Vagina (tissue), 2 donors: ENCODE measurements around the gene FGF19. TPM values are rescaled to one million over a fixed set of nuclear protein-coding genes. Genes with fewer than 3 reads are reported as not detected.

Experiments used
- DNase-seq, 2 donors: peaks; one replicate each; pipeline ENCODE4 v3.0.0-alpha.2; 2017; ENCODE audit errors: extremely low spot score in 2 of 2
- H3K27ac ChIP-seq: fragments of 200-600 bp; sonication (generic); one replicate; pipeline ENCODE4 v1.5.1; 2019
- H3K27me3 ChIP-seq: fragments of 200-600 bp; sonication (generic); one replicate; pipeline ENCODE4 v1.5.1; 2019
- H3K36me3 ChIP-seq, 2 donors: fragments of 200-600 bp; sonication (generic); one replicate each; pipeline ENCODE4 v1.5.1; 2017 to 2019
- H3K4me1 ChIP-seq: fragments of 200-600 bp; sonication (generic); one replicate; pipeline ENCODE4 v1.5.1; 2019
- H3K4me3 ChIP-seq, 2 donors: fragments of 200-600 bp; sonication (generic); 1 replicate in 1 of 2; 2 replicates in 1 of 2; pipeline ENCODE4 v1.5.1; 2016 to 2019
- H3K9me3 ChIP-seq: fragments of 200-600 bp; sonication (generic); one replicate; pipeline ENCODE4 v1.5.1; 2019
- POLR2A ChIP-seq, 2 donors: fragments of 450-650 bp; IDR thresholded peaks; one replicate each; pipeline ENCODE4 v1.6.1; 2017; ENCODE audit warnings: antibody characterized with exemption in 2 of 2, mild to moderate bottlenecking in 2 of 2, moderate library complexity in 2 of 2
- POLR2AphosphoS5 ChIP-seq, 2 donors: sonication (generic); formaldehyde crosslinking; IDR thresholded peaks; one replicate each; pipeline ENCODE4 v1.9.0; 2017; ENCODE audit warnings: antibody characterized with exemption in 2 of 2, mild to moderate bottlenecking in 2 of 2, low read depth in 1 of 2; ENCODE audit not compliant: insufficient read depth in 1 of 2
- intact Hi-C: fragments of 100-400 bp; cut with DNase I; formaldehyde crosslinking; loops from one replicate; pipeline ENCODE4 v1.15.1; 2023
- total RNA-seq: library from RNA; depleted of rRNA; stranded (reverse); fragments of >200 nt; gene quantifications from one replicate; pipeline ENCODE4 v1.2.3, GENCODE V29; 2016
- TF ChIP-seq, protein P1 (sequence below), 3 experiments: fragments of 450-650 bp in 2 of 3; fragments of 200-600 bp in 1 of 3; sonication (generic) in 1 of 3; IDR thresholded peaks; one replicate each; pipeline ENCODE4 v1.5.1; 2017 to 2019; ENCODE audit warnings: antibody characterized with exemption in 3 of 3, mild to moderate bottlenecking in 2 of 3, moderate library complexity in 2 of 3

Gene FGF19
- total RNA-seq, 1 donor from 2014 or later: not detected

DNA sequence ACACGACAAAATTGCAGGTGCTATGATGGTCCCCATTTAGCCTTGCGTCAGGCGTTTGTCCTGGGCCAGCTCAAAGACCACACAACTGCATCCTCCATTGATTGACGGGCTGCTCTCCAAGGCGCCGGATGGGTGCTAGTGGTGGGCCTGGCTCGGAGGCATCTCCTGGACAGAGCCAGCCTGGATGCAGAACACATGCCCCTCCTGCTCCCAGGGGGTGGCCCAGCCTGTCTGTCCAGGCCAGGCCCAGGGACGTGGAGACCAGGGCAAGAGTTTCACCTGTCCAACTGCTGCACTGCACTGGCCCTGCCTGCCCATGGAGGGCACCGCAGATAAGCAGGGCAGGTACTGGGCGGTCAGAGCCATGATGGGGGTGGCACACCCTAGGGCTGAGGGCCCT is 23.4 kb upstream of the FGF19 start:
- H3K9me3 ChIP-seq: no peaks in the 10 kb centered on the region
- H3K4me3 ChIP-seq: no peak overlapping the region
- no peak for TF ChIP-seq POLR2AphosphoS5 (IDR thresholded peaks at IDR 0.05; ENCODE audit: insufficient read depth in 1 of 2, low read depth in 1 of 2)
- no peak for TF ChIP-seq POLR2A (IDR thresholded peaks at IDR 0.05)
- TF ChIP-seq, protein P1, sequence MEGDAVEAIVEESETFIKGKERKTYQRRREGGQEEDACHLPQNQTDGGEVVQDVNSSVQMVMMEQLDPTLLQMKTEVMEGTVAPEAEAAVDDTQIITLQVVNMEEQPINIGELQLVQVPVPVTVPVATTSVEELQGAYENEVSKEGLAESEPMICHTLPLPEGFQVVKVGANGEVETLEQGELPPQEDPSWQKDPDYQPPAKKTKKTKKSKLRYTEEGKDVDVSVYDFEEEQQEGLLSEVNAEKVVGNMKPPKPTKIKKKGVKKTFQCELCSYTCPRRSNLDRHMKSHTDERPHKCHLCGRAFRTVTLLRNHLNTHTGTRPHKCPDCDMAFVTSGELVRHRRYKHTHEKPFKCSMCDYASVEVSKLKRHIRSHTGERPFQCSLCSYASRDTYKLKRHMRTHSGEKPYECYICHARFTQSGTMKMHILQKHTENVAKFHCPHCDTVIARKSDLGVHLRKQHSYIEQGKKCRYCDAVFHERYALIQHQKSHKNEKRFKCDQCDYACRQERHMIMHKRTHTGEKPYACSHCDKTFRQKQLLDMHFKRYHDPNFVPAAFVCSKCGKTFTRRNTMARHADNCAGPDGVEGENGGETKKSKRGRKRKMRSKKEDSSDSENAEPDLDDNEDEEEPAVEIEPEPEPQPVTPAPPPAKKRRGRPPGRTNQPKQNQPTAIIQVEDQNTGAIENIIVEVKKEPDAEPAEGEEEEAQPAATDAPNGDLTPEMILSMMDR (IDR thresholded peaks at IDR 0.05): no peak
- no peaks in the 10 kb centered on the region for H3K27me3 ChIP-seq
- H3K4me1 ChIP-seq: no peaks in the 10 kb centered on the region
- intact Hi-C loops: no loop called here
- H3K27ac ChIP-seq: no peak overlapping the region
- no peak for DNase-seq
- H3K36me3 ChIP-seq: no peaks in the 10 kb centered on the region

DNA sequence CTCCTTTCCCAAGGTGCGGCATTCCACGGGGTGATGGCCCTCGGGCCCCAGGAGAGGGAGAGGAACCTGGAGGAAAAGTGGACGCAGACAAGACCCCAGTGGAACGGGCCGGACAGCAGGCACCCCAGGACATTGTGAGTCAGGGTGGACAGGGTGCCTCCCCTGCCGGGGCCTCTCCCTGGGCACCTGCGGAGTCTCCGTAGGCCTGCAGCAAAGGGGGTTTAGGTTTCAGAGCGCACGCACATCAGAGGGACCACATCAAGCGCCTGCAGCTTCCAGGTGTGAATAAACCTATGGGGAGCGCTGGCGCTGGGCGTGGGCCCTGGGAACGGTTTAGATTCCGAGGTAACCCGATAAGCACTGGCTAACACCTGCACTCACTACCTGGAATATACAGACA is 22.7 kb upstream of the FGF19 start:
- no peaks in the 10 kb centered on the region for H3K36me3 ChIP-seq
- no peak overlapping the region for H3K4me3 ChIP-seq
- H3K9me3 ChIP-seq: no peaks in the 10 kb centered on the region
- H3K27ac ChIP-seq: no peak overlapping the region
- no peak for DNase-seq
- no peaks in the 10 kb centered on the region for H3K27me3 ChIP-seq
- TF ChIP-seq POLR2AphosphoS5 (IDR thresholded peaks at IDR 0.05; ENCODE audit: insufficient read depth in 1 of 2, low read depth in 1 of 2) (no peak), POLR2A (IDR thresholded peaks at IDR 0.05) (no peak)
- TF ChIP-seq, protein P1 (IDR thresholded peaks at IDR 0.05): no peak
- intact Hi-C loops: no loop called here
- no peaks in the 10 kb centered on the region for H3K4me1 ChIP-seq

GRCh38 chr11:69726019-69726418 is 22.2 kb upstream of the FGF19 start:
- no peak overlapping the region for H3K27ac ChIP-seq
- no peaks in the 10 kb centered on the region for H3K36me3 ChIP-seq
- H3K4me3 ChIP-seq: no peak overlapping the region
- no peak for DNase-seq
- TF ChIP-seq, protein P1 (IDR thresholded peaks at IDR 0.05): no peak
- TF ChIP-seq POLR2A (IDR thresholded peaks at IDR 0.05) (no peak), POLR2AphosphoS5 (IDR thresholded peaks at IDR 0.05; ENCODE audit: insufficient read depth in 1 of 2, low read depth in 1 of 2) (no peak)
- intact Hi-C loops: no loop called here
- no peaks in the 10 kb centered on the region for H3K9me3 ChIP-seq
- no peaks in the 10 kb centered on the region for H3K4me1 ChIP-seq
- no peaks in the 10 kb centered on the region for H3K27me3 ChIP-seq

- Histone ChIP-seq H3K36me3 (no peaks in the 10 kb centered on the region), H3K27ac (no peak overlapping the region), H3K4me3 (no peak overlapping the region), H3K27me3 (no peaks in the 10 kb centered on the region), H3K4me1 (no peaks in the 10 kb centered on the region), H3K9me3 (no peaks in the 10 kb centered on the region)
- TF ChIP-seq POLR2A (IDR thresholded peaks at IDR 0.05): no peak
- TF ChIP-seq, protein P1 (IDR thresholded peaks at IDR 0.05): no peak
- no peak for TF ChIP-seq POLR2AphosphoS5 (IDR thresholded peaks at IDR 0.05; ENCODE audit: insufficient read depth in 1 of 2, low read depth in 1 of 2)
- intact Hi-C loops: no loop called here
- no peak for DNase-seq
Measured at GRCh38 chr11:69721745-69722144, 17.9 kb upstream of the FGF19 start.

DNA sequence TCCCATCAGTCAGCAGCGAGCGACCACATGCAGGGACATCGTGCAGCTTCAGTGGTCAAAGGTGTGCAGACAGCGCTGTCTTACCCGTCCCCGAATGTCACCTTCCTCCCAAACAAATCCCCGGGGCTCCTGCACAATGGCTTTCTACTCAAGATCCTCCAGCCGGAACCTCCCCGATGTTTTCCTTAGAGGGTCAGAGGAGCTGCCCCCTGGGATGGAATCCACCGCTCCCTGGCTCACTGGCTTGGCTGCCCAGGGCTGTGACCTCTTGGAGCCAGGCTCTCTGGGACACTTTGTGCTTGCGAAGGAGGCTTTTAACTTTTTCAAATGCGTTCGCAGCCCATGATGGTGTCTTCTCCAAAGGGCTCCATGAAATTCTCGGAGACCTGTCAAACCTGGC is 17.3 kb upstream of the FGF19 start:
- TF ChIP-seq POLR2A (IDR thresholded peaks at IDR 0.05) (no peak), POLR2AphosphoS5 (IDR thresholded peaks at IDR 0.05; ENCODE audit: insufficient read depth in 1 of 2, low read depth in 1 of 2) (no peak)
- TF ChIP-seq, protein P1 (IDR thresholded peaks at IDR 0.05): no peak
- Histone ChIP-seq H3K27ac (no peak overlapping the region), H3K4me1 (no peaks in the 10 kb centered on the region), H3K4me3 (no peak overlapping the region), H3K36me3 (no peaks in the 10 kb centered on the region), H3K27me3 (no peaks in the 10 kb centered on the region), H3K9me3 (no peaks in the 10 kb centered on the region)
- intact Hi-C loops: no loop called here
- no peak for DNase-seq
